NK-92 (cell line): ENCODE measurements around the gene CNTNAP5.

Experiments used
- DNase-seq: peaks from one replicate; lab custom pipeline; 2025; ENCODE audit not compliant: unreplicated experiment; lab: John Stamatoyannopoulos, UW

CNTNAP5 gene

DNA sequence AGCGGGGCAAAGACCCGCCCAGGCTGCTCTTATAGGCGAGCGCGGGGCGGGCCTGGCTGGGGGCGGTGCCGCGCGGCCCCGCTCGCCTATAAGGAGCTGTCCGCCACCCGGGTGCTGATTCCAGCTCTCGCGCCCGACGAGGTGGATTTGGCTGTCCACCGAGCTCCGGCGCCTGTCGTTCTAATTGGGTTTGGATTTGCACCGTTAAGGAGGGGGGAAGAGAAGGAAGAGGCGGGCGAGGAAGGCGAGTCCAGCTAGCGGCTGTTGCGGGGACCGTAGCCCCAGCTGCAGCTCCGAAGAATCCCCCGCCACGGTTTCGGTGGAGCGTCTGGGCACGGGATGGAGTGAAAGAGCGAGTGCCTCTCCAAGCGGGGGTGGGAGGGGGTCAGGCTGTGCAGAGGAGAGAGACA is at the start of gene CNTNAP5:
TSS of gene CNTNAP5 (plus strand) at position 117 of the 410 bp plus-strand sequence. CDS start 364 bp downstream, outside the sequence.
- no peak for DNase-seq

DNA sequence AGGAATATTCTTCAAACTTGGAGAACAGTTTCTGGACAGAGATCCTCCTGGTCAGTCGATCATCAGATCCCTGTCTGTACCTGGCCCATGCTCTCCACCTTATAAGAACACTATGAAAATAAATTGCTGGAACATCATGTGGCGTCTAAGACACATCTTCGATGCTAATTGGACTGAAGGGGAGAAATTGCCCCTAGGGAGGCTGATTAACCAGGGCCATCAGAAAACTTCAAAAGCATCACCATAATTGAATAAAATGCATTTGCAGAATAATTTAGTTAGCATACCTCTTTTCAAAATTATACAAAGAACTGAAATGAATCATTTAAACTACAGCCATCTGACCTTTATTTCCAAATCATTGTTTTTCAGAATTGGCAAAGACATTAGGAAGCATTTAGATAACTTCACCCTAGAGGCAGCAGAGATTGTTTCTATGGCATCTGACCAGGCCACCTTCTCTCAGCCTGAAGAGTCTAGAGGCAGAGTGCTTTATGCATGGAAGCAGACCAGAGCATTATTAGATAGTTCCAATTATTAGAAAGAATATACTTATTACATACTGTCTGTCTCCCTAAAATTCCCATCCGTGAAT is 48.9 kb upstream of the CNTNAP5 start:
- DNase-seq = no peak

DNA sequence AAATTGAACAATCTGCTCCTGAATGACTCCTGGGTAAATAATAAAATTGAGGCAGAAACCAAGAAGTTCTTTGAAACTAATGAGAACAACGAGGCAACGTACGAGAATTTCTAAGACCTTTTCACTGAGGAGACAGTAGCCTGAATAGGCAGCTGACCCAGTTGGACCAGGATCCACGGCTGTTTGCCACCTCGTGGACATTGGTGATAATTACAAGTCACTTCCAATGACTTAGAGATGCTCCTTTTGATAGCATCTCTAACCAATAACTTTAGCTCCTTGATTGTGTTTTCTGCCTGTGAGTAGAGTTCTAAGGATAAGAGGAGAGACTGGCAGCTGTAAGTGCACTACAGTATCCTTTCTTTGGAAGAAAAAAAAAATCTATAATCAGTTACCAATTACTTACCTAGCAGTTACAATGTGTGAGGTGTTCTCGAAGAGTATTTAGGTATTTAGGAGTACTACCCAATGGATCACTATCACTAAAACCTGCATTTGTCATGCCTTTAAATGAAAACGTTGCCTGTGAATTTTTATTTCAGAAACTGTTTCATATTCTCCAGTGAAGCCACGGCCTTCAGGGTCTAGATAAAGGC is 31.3 kb upstream of the CNTNAP5 start:
- no peak for DNase-seq

DNA sequence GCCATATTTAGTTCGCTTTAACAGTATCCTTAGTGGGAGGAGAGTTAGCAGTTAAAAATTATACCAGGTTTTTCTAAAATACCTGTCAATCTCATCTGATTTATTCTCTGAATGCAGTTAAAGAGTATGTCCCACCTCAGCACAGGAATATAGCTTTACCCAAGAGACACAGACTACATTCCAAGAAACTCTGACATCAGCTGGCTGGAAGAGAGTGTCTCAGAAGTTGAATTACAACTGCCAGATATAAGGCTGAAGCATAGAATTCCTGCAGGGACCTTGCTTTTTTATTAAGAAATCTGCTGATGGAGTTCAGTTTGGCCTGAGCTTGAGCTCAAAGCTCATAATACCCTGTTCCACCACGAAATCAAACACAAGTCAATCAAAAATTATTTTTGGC is 25.4 kb upstream of the CNTNAP5 start:
- DNase-seq = no peak

DNA sequence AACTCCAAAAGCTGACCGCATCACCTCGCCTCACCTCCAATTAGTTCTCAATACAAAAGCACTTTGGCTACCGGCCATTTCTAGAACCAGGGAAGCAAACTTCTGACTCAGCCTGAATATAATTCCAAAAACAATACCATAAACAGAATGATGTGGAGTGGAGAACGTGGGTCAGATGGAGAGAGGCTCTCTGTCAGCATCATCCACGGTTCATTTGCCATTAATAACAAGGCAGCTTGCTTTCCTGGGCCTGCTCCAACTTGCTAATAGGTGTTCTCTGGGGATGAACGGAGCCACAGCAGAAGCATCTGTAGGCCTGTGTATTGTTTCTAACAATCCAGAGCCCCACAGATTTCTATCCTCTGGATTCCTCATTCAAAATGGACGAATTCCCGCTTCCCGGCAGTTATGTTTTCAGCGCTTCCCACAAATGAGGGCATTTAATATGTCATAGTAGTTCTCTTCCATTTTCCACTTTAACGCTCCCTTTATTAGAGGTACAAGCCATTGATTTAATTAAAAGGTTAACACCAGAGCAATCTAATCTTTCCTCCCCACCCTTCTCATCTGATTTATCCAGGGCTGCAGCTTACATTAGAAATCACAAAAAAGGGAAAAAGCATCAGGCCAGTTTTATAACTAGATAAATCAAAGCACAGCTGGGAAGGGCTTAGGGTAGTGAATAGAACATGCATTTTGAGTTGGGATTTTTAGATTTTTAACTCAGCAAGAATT is 23.2 kb upstream of the CNTNAP5 start:
- DNase-seq = no peak

DNA sequence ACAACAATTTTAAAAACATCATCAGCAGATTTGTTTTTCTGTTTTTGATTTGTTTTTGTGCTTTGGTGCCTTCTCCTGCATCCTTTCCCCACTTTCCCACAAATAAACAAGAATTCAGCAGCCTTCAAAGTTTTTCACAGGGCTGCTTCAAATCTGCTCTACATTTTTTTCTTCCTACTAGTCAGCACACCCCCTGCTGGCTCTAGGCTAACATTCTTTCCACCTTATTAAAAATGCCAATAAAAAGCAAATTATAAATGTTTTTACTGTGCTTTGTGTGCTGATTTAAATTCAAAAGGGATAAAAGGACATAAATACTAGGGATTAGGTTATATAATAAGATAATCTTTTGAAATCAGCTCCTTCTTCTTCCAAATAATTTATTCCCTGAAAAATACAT is 6.2 kb upstream of the CNTNAP5 start:
- no peak for DNase-seq

DNA sequence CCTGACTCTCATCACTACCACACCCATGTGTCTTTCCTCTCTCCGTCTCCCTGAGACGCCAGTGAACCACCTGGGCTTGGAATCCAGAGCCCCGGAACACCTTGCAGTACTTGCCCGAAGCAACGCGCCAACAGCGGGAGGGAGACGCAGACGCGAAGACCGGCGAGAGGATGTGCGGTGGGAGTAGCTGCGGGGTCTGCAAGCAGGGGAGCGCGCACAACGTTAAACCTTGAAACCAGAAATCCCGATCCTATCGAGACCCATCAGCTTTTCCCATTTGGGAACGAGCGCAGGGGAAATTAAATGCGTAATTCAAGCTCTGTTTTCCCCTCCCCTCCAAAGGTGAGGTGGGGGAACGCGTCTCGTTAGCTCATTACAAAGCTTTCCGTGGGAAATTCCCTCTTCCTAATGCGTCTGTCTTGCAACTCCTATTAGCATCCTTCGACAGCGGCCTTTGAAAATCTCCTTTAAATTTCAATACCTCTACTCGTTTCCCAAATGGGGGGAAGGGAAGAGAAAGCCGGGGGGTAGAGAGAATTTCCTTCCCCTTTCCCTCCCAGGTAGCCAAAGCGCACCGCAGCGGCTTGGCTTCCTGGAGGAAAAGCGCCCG is 421 bp upstream of the CNTNAP5 start:
- no peak for DNase-seq

DNA sequence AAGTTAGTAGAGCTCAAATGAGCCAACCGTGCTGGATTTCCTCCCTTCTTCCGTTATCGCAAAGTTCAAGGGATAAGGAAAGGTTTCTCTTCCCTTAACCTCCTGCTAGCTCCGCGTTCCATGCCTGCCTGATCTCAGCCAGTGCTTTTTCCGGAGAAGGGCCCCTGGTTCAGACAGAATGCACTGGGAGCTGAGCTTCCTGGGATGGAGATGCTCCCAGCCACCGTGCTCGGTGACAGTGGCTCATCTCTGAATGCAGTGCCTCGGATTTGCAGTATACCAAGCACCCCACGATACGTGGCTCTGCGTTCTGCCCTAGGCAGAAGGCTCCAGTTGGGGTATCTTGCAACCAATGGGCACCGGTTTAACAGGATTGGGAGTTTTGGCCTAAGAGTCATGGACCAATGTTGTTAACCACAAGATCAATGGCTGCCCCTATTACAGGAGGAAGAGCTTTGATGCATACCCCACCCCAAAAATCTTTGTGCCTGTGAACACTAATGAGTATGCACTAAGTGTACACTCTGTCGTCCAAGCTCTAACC is 876 bp downstream of the CNTNAP5 start:
- DNase-seq = no peak

DNA sequence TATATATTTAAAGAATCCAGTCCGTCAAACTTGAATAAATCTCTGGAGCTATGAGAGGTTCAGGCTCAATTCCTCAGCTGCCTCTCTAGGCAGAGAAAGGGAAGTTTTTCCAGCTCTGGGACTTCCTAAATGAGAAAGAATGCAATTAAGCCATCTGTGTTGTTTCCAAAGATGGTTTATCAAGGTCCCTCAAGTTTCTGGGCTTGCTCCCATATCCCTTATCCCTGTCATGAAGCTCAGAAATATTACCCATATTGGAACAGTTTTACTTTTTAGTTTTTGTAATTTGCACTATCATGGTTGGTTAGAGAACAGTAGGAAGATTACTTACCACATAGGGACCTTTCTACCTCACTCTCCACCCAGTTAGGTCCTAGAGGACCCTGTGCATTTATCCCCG is 1.4 kb downstream of the CNTNAP5 start:
- no peak for DNase-seq

DNA sequence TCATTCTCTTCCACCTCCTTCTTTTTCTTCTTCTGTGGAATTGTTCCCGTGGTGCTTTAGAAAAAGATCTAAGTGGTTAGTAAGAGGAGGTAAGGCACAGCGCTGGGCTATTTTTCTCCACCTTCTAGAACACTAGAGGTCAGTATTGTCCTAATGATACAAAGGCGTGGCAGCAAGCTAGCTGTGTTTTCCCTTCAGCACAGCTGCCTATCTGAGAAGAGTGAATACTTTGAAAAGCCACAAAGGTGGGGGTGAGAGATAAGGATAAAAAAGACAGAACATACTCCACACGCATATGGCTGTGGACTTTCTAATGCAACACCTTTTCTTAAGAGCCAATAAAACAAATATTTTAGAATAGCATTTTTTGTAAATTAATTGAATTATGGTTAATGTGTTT is 2.1 kb downstream of the CNTNAP5 start:
- no peak for DNase-seq

DNA sequence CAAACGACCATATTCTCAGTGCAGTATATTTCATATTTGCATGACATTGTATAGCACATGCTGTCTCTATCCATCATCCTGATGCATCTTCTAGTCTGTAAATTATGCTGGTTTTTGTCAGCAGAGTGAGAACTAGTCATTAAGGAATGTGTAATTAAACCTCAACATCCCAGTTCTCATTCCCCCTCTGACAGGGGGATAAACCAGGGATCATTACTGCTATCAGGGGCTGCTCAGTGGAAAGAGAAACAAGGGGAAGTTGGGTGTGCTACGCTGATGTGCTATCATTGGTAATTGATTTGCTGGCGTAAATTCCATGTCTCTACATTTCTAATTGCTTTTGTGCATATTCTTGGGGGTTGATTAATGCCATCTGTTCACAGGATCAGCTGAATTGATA is 7.7 kb downstream of the CNTNAP5 start:
- DNase-seq = no peak

DNA sequence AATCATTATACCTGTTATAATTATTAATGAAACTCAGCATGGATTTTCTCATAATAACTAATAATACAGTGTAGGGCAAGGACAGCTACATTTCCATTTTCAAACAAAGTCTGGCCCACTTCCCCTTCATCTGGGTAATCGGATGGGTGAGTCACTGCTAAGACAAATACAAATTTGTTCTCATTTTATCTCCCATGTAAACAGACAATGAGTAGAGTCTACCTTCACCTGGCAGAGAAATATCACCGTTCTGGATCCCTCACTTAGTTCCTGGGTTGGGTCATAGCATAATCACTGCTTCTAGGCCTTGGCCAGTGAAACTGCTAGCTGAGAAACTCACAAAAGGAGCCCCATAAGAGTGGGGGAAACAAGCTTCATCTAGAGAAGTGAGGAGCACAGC is 9.2 kb downstream of the CNTNAP5 start:
- DNase-seq = no peak

DNA sequence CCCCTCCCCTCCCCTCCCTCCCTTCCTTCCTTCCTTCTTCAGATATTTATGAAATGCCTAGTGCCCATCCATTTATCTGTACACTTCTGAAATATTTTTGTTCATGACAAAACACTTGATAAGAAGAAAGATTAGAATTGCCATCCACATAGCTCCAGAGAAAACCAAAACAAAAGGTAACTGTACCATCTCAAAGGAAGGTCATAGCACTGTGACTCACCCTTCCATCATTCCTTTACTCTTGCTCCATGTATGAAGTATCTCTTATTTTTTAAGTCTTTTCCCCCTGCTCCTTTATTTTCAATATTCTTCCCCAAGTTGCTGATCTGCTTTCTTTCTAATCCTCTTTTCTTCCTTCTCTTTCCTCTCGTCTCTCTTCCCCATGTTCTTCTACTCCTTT is 9.9 kb downstream of the CNTNAP5 start:
- no peak for DNase-seq

DNA sequence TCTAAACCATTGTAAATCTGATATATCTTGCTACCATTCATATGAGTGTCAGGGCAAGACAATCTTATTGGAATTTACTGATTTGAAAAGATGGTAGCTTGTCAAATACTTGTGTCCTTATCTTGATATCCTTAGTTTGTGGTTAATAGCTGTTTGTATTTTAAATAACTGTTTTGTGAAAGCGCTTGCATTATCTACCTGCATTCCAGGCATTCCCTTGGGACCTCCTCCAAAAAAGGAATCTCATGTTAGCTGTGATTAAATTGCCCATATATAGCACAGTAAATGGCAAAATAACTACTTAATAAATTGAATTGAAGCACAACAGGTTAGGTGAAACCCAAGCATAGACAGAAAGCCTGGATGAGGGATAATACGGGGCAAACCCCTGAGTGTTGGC is 13.9 kb downstream of the CNTNAP5 start:
- DNase-seq = no peak

DNA sequence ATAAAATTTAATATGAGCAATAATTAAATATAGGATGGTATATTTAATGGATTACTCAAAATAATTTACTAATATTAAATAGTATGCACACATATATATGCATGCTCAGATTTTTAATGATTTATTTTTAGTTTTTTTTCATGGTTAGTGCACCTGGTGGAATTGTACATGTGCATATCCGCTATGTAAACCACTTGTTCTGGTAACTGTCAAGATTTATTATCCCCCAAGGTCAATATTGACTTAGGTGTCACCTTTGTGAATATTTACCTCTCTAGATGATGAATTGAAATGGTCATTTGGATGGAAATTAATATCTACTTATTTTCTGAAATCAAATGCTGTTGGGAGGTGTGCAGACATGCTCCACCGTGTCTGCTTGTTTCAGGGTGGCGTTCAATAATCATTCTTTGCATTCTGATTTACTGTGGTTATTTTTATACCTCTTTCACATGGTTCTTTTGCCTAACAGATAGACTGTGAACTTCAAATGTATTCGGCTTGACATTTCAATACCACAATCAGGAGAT is 14.7 kb downstream of the CNTNAP5 start:
- DNase-seq = no peak

DNA sequence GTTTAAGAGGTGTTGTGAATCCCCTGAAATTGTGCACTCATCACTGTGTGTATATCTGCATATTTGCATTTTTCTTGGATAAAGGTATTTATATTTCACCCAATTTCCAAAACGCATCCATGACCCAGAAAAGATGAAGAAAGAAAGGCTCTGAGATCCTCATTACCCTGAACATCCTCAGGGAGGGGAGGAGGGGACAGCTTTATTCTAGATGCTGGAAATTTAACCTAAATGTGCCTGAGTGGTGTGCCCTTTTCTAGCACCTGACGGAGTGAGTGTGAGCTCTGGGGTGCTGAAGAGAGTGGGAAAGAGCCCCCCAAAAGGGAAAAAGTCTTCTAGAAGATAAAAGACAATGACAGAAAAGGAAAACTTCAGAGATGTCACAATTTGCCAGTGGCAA is 20.8 kb downstream of the CNTNAP5 start:
- no peak for DNase-seq

DNA sequence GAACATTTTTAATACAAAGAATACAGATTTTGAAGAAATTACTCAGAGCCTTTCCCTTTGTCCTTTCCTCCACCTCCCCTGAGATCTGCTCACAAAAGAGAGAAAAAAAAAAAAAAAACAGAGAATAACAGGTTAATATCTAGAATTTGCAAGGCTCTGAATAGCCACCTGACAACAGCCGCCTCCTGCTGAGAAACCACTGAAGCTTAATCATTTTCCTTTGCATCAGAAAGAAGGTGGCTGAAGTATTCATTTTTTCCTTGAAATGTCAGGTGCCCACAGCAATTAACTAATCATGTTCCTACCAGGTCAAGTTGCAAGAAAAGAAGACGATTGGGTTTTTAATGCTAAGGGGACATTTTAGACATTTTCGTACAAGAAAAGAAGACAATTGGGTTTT is 21.2 kb downstream of the CNTNAP5 start:
- no peak for DNase-seq

DNA sequence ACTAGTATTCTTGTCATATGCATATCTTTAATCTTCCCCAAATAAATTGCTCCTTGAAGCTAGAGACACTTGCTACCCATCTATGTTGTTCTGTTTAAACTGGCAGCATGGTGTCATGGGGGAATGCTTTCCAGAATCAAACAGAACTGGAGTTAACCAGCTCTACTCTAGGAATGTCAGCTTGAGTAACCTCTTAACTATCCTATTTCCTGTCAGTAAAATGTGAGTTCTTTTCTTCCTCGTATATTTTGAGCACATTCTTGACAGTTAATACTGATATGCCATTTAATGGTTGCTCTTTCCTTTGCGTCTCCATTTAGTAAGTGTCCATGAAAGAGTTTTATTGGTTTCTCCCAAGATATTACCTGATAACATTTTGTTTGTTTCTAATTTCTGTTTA is 23.0 kb downstream of the CNTNAP5 start:
- no peak for DNase-seq

DNA sequence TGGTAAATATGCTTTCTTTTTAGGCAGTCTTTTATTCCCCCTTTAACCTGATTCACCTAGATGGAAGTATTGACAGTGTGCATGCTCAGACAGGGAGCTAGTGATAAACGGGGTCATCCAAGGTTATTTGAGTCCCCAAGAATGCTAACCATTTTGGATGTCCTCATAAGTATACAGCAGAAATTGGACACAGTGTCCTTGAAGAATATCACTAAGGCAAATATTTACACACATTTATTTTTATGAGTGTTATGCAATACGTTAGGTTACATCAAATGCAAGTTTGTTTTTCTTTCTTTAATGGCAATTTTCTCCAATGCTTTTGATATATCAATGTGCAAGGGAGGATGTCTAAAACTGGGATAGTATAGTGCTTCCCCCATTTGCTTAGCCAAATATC is 23.6 kb downstream of the CNTNAP5 start:
- no peak for DNase-seq

DNA sequence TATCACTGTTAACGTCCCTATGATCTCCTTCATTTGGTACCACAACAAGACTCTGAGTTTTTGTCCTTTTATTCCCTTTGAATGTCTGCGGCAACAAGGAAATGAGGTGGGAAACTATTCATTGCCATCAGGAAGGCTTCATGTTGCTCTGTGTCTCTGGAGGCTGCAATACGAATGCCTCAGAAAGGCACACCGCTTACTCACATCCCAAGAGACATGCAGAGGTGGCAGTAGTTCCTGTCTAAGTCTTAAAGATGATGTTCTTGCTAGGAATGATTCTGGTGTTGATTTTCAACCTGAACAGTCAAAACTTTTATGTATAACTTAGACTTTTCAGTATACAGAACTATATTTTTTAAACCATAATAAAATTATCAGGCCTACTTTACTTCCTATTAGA is 24.0 kb downstream of the CNTNAP5 start:
- no peak for DNase-seq

DNA sequence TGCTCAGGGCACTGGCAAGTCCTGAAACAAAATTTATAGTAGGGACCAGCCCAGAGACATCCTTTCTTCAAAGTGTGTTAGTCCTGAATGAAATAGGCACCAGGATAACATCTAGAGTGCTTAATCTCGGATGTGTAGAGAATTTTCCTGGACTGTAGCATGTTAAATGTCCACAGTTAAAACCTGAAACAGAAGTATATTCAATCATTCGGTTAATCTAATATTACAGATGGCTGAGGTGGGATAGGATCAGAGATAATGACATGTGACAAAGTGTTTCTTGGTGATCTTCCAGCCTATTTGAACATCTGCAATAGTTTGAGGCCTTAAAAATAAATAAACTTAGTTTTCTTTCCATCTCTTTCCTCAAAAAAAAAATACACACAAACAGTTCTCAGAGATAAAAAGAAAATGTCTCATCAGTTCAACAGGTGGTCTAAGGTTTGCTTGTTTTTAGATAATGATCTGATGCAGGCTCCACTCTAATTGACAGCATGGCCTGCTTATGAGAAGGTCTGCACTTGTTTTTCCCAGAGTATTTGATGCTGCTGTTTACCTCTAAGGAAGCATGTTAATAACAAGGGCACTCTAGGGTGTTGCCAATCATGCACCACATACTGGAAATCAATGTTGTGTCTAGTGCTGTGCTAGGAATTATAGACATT is 25.9 kb downstream of the CNTNAP5 start:
- DNase-seq = no peak
